ENCODE measurements around the gene CCL22.

CCL22 gene
- long read RNA-seq = 0 reads

- Histone ChIP-seq H3K4me3 (replicated peaks; ENCODE audit: insufficient read depth, low read length) (no peak within 1 kb of the TSS), H3K27me3 (ENCODE audit: insufficient read depth, poor library complexity, severe bottlenecking) (no peaks in the 10 kb centered on the region), H3K27ac (replicated peaks) (peak within 1 kb of the TSS; percentile 61)
- peak in 1 of 2 experiments; percentile 73 for DNase-seq (ENCODE audit: low read depth in 1 of 2, low spot score in 1 of 2)
- TF ChIP-seq SPI1 (IDR thresholded peaks at IDR 0.05; ENCODE audit: borderline replicate concordance, low read depth) (peak; percentile 68), POLR2AphosphoS5 (IDR thresholded peaks at IDR 0.05; ENCODE audit: low read depth) (no peak)
Measured at GRCh38 chr16:57358527-57359095, at the start of gene CCL22. Gene CCL22 (plus strand): TSS chr16:57358783. CDS start chr16:57358817, 34 bp downstream.

- TF ChIP-seq CTCF (IDR thresholded peaks at IDR 0.05; ENCODE audit: insufficient read depth, low read length) (no peak), GABPA (IDR thresholded peaks at IDR 0.05; ENCODE audit: low read depth) (no peak), POLR2AphosphoS5 (IDR thresholded peaks at IDR 0.05; ENCODE audit: low read depth) (no peak), SPI1 (IDR thresholded peaks at IDR 0.05; ENCODE audit: borderline replicate concordance, low read depth) (no peak), REST (IDR thresholded peaks at IDR 0.05; ENCODE audit: insufficient replicate concordance, low read depth) (no peak)
- H3K27me3 ChIP-seq (ENCODE audit: insufficient read depth, poor library complexity, severe bottlenecking) = peaks cover 3% of the 10 kb centered on the region
- no peak overlapping the region for H3K27ac ChIP-seq (replicated peaks)
- H3K4me3 ChIP-seq (replicated peaks; ENCODE audit: insufficient read depth, low read length) = no peak overlapping the region
- no peak for DNase-seq (ENCODE audit: low read depth in 1 of 2, low spot score in 1 of 2)
Measured at GRCh38 chr16:57310801-57311200, 47.8 kb upstream of the CCL22 start.

- H3K4me3 ChIP-seq (replicated peaks; ENCODE audit: insufficient read depth, low read length) = no peak overlapping the region
- peaks cover 3% of the 10 kb centered on the region for H3K27me3 ChIP-seq (ENCODE audit: insufficient read depth, poor library complexity, severe bottlenecking)
- no peak overlapping the region for H3K27ac ChIP-seq (replicated peaks)
- TF ChIP-seq CTCF (IDR thresholded peaks at IDR 0.05; ENCODE audit: insufficient read depth, low read length) = no peak
- TF ChIP-seq GABPA (IDR thresholded peaks at IDR 0.05; ENCODE audit: low read depth) = no peak
- TF ChIP-seq POLR2AphosphoS5 (IDR thresholded peaks at IDR 0.05; ENCODE audit: low read depth) = no peak
- TF ChIP-seq SPI1 (IDR thresholded peaks at IDR 0.05; ENCODE audit: borderline replicate concordance, low read depth) = no peak
- TF ChIP-seq REST (IDR thresholded peaks at IDR 0.05; ENCODE audit: insufficient replicate concordance, low read depth) = no peak
- DNase-seq (ENCODE audit: low read depth in 1 of 2, low spot score in 1 of 2) = no peak
Measured at GRCh38 chr16:57313509-57313908, 45.1 kb upstream of the CCL22 start.

- no peak overlapping the region for H3K4me3 ChIP-seq (replicated peaks; ENCODE audit: insufficient read depth, low read length)
- H3K27me3 ChIP-seq (ENCODE audit: insufficient read depth, poor library complexity, severe bottlenecking) = peaks cover 3% of the 10 kb centered on the region
- H3K27ac ChIP-seq (replicated peaks) = no peak overlapping the region
- no peak for DNase-seq (ENCODE audit: low read depth in 1 of 2, low spot score in 1 of 2)
- TF ChIP-seq SPI1 (IDR thresholded peaks at IDR 0.05; ENCODE audit: borderline replicate concordance, low read depth) (peak; percentile 16; the same call in 1 of the 2 replicates), GABPA (IDR thresholded peaks at IDR 0.05; ENCODE audit: low read depth) (no peak), CTCF (IDR thresholded peaks at IDR 0.05; ENCODE audit: insufficient read depth, low read length) (no peak)
Measured at GRCh38 chr16:57314161-57314785, 44.3 kb upstream of the CCL22 start.
